ENCODE data around the gene PTPRT. TPM values are rescaled to one million over a fixed set of nuclear protein-coding genes. Genes with fewer than 3 reads are reported as not detected.

Gene PTPRT
- total RNA-seq, 1 experiment from 2014 or later, result not detected

DNA sequence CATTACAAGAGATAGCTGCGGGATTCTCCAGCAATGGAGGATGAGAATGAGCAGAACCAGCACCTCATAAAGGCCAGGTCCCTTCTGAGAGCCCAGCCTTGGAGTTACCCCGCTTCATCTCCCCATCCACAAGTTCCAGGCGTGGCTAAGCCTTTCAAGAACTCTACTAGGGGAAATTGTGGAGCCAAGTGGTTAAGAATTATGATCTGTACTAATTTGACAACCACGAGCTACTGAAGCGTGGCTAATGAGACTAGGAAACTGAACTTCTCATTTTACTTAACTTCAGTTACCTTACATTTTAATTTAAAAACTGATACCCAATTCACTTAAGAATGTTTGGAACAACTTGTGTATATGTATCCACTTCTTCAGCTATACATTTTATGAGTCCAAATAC lies 401.0 kb downstream of the PTPRT start:
- CTCF ChIA-PET, result no interaction called here
- no peaks in the 10 kb centered on the region for H3K9me3 Mint-ChIP-seq (ENCODE audit: low read depth, unreplicated experiment)
- peaks cover 60% of the 10 kb centered on the region for H3K27me3 Mint-ChIP-seq (ENCODE audit: unreplicated experiment)
- H3K27ac Mint-ChIP-seq (ENCODE audit: unreplicated experiment), result no peak overlapping the region
- no peak for DNase-seq
- BruUV-seq (replicated peaks), result no TSS peak
- no peak for TF ChIP-seq CTCF (IDR thresholded peaks at IDR 0.05; ENCODE audit: unreplicated experiment)
- H3K4me3 Mint-ChIP-seq (ENCODE audit: low read depth, unreplicated experiment), result no peak overlapping the region
- H3K4me1 Mint-ChIP-seq (ENCODE audit: low read depth, unreplicated experiment), result no peaks in the 10 kb centered on the region
- no peaks in the 10 kb centered on the region for H3K36me3 Mint-ChIP-seq (ENCODE audit: insufficient read depth, unreplicated experiment)
- intact Hi-C loops (cut with micrococcal nuclease; ENCODE audit: unreplicated experiment), result no loop called here

DNA sequence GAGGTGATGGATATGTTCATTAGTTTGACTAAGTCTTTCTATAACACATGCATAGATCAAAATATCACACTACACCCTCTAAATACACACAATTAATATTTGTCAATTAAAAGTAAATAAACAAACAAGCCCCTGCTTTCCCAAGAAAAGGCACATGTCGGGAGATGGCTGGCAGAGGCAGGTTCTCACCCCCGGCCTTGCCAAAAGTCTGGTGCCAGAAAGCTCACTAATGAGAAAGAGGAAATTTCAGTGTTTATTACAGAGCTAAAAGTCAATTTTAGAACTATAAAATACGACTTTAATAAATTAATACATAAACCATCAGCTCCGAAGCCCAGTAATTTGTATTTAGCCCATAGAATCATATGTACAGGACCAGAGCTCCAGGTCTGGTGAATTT lies 404.7 kb downstream of the PTPRT start:
- CTCF ChIA-PET, result no interaction called here
- H3K9me3 Mint-ChIP-seq (ENCODE audit: low read depth, unreplicated experiment), result peaks cover 7% of the 10 kb centered on the region
- no peaks in the 10 kb centered on the region for H3K36me3 Mint-ChIP-seq (ENCODE audit: insufficient read depth, unreplicated experiment)
- peaks cover 49% of the 10 kb centered on the region for H3K27me3 Mint-ChIP-seq (ENCODE audit: unreplicated experiment)
- intact Hi-C loops (cut with micrococcal nuclease; ENCODE audit: unreplicated experiment), result no loop called here
- H3K4me1 Mint-ChIP-seq (ENCODE audit: low read depth, unreplicated experiment), result no peaks in the 10 kb centered on the region
- no peak overlapping the region for H3K4me3 Mint-ChIP-seq (ENCODE audit: low read depth, unreplicated experiment)
- no TSS peak for BruUV-seq (replicated peaks)
- DNase-seq, result no peak
- TF ChIP-seq CTCF (IDR thresholded peaks at IDR 0.05; ENCODE audit: unreplicated experiment), result no peak
- no peak overlapping the region for H3K27ac Mint-ChIP-seq (ENCODE audit: unreplicated experiment)

DNA sequence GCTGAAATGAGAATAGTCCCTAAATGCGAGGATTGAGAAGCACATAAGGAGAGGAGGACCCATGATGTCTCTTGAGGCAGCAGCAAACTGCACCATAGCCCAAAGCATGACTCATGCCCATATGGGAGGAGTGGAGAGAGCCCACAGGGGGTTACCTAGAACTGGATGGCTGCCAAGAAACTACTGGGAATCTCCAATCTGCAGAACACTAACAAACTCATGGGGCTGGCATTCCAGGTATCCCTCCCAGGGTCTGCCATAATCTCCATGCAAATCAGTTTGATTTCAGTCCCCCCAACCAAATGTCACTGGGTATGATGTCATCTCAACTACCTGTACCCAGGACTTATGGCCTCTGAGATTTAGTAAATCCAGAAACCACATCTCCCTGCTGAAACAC lies 410.5 kb downstream of the PTPRT start:
- intact Hi-C loops (cut with micrococcal nuclease; ENCODE audit: unreplicated experiment), result no loop called here
- Mint-ChIP-seq H3K36me3 (ENCODE audit: insufficient read depth, unreplicated experiment) (no peaks in the 10 kb centered on the region), H3K4me3 (ENCODE audit: low read depth, unreplicated experiment) (no peak overlapping the region), H3K4me1 (ENCODE audit: low read depth, unreplicated experiment) (no peaks in the 10 kb centered on the region), H3K27ac (ENCODE audit: unreplicated experiment) (no peak overlapping the region), H3K27me3 (ENCODE audit: unreplicated experiment) (peaks cover 59% of the 10 kb centered on the region), H3K9me3 (ENCODE audit: low read depth, unreplicated experiment) (peaks cover 7% of the 10 kb centered on the region)
- DNase-seq, result no peak
- CTCF ChIA-PET, result no interaction called here
- TF ChIP-seq CTCF (IDR thresholded peaks at IDR 0.05; ENCODE audit: unreplicated experiment), result no peak
- no TSS peak for BruUV-seq (replicated peaks)

DNA sequence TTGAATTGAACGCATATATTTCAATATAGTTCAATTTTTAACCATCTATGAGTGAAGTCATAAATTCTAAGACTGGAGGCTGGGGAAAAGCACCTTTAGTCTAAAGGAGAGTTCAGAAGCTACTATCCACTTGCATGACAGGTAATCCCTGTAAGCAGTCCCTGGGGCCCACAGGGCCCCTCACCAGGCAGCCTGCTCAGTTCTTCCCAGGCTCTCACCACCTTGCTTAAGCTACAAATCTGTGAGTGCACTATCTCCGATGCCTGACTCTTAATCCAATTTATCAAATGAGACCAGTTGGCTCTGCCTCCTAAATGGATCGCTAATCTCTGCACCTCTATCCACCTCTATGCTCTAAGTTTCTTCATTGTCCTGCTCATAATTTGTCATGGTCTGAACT lies 413.8 kb downstream of the PTPRT start:
- H3K4me1 Mint-ChIP-seq (ENCODE audit: low read depth, unreplicated experiment), result no peaks in the 10 kb centered on the region
- no TSS peak for BruUV-seq (replicated peaks)
- H3K9me3 Mint-ChIP-seq (ENCODE audit: low read depth, unreplicated experiment), result peaks cover under 1% of the 10 kb centered on the region
- TF ChIP-seq CTCF (IDR thresholded peaks at IDR 0.05; ENCODE audit: unreplicated experiment), result no peak
- no peaks in the 10 kb centered on the region for H3K36me3 Mint-ChIP-seq (ENCODE audit: insufficient read depth, unreplicated experiment)
- H3K27ac Mint-ChIP-seq (ENCODE audit: unreplicated experiment), result no peak overlapping the region
- CTCF ChIA-PET, result no interaction called here
- DNase-seq, result no peak
- intact Hi-C loops (cut with micrococcal nuclease; ENCODE audit: unreplicated experiment), result loop anchor here (2.0 kb wide), 1 partner anchor 411 kb away; no protein-coding TSS in a partner anchor
- H3K4me3 Mint-ChIP-seq (ENCODE audit: low read depth, unreplicated experiment), result no peak overlapping the region
- peaks cover 68% of the 10 kb centered on the region for H3K27me3 Mint-ChIP-seq (ENCODE audit: unreplicated experiment)
